ENCODE data around the gene F8. TPM values are rescaled to one million over a fixed set of nuclear protein-coding genes. Genes with fewer than 3 reads are reported as not detected.

F8 gene
- total RNA-seq, 1 experiment from 2014 or later = 2.6 TPM

GRCh38 chrX:155023907-155024833, 1.6 kb upstream of the F8 start:
- peaks cover 8 to 19% of the 10 kb centered on the region in 2 experiments for H3K4me1 ChIP-seq (ENCODE audit: control insufficient read depth in 1 of 2, insufficient read depth in 2 of 2, low read length in 2 of 2)
- H3K9ac ChIP-seq (ENCODE audit: low read length) = no peak overlapping the region
- no peaks in the 10 kb centered on the region for H3K27me3 ChIP-seq (ENCODE audit: insufficient read depth, low read length)
- peaks cover 4% of the 10 kb centered on the region; the same call in 1 of the 2 replicates for H3K79me2 ChIP-seq (ENCODE audit: insufficient read depth, low read length)
- intact Hi-C loops (cut with micrococcal nuclease) = no loop called here
- ATAC-seq (no peak), DNase-seq (ENCODE audit: low read depth, low spot score) (no peak)
- CTCF ChIA-PET = no interaction called here
- no peak overlapping the region for H3K4me2 ChIP-seq (ENCODE audit: low read length)
- no peaks in the 10 kb centered on the region for H3K9me3 ChIP-seq (ENCODE audit: control insufficient read depth in 1 of 2, insufficient read depth in 1 of 2, low read depth in 1 of 2, low read length in 2 of 2)
- no peak overlapping the region for H3K27ac ChIP-seq (ENCODE audit: low read depth, low read length)
- BruUV-seq (replicated peaks) = no TSS peak
- no peaks in the 10 kb centered on the region for H3K9me2 ChIP-seq (ENCODE audit: insufficient read depth)
- H3K36me3 ChIP-seq (ENCODE audit: control insufficient read depth in 1 of 2, insufficient read depth in 2 of 2, low read length in 2 of 2) = no peaks in the 10 kb centered on the region
- RAD21 ChIA-PET (ENCODE audit: low non-redundant PET in 1 of 2, low total read pairs in 2 of 2, uncharacterized antibody in 2 of 2, unreplicated experiment in 2 of 2) = no interaction called here
- H4K20me1 ChIP-seq (ENCODE audit: insufficient read depth) = no peaks in the 10 kb centered on the region
- H3K4me3 ChIP-seq (replicated peaks in 1 of 2; ENCODE audit: low read depth in 1 of 2, low read length in 2 of 2) = no peak overlapping the region
- POLR2A ChIA-PET = no interaction called here
- no peak overlapping the region for H2AFZ ChIP-seq (ENCODE audit: low read depth, low read length, poor library complexity, severe bottlenecking)
- TF ChIP-seq SIN3A (IDR thresholded peaks at IDR 0.05; ENCODE audit: low read depth) = no peak
- TF ChIP-seq SP1 (IDR thresholded peaks at IDR 0.05; ENCODE audit: low read depth) = no peak
- no peak for TF ChIP-seq ZBTB33 (IDR thresholded peaks at IDR 0.05; ENCODE audit: extremely low read depth, insufficient replicate concordance, low read length)
- TF ChIP-seq RAD21 (IDR thresholded peaks at IDR 0.05; ENCODE audit: low read depth) = no peak
- no peak for TF ChIP-seq SRF (IDR thresholded peaks at IDR 0.05; ENCODE audit: low read depth)

- Histone ChIP-seq H3K9ac (ENCODE audit: low read length) (no peak overlapping the region), H4K20me1 (ENCODE audit: insufficient read depth) (no peaks in the 10 kb centered on the region), H3K27me3 (ENCODE audit: insufficient read depth, low read length) (no peaks in the 10 kb centered on the region), H3K9me2 (ENCODE audit: insufficient read depth) (no peaks in the 10 kb centered on the region), H3K4me1 (ENCODE audit: control insufficient read depth in 1 of 2, insufficient read depth in 2 of 2, low read length in 2 of 2) (no peaks in the 10 kb centered on the region; a peak in 1 of 4 replicates), H3K27ac (ENCODE audit: low read depth, low read length) (no peak overlapping the region), H2AFZ (ENCODE audit: low read depth, low read length, poor library complexity, severe bottlenecking) (no peak overlapping the region), H3K36me3 (ENCODE audit: control insufficient read depth in 1 of 2, insufficient read depth in 2 of 2, low read length in 2 of 2) (no peaks in the 10 kb centered on the region), H3K4me3 (replicated peaks in 1 of 2; ENCODE audit: low read depth in 1 of 2, low read length in 2 of 2) (no peak overlapping the region), H3K9me3 (ENCODE audit: control insufficient read depth in 1 of 2, insufficient read depth in 1 of 2, low read depth in 1 of 2, low read length in 2 of 2) (no peaks in the 10 kb centered on the region), H3K4me2 (ENCODE audit: low read length) (no peak overlapping the region), H3K79me2 (ENCODE audit: insufficient read depth, low read length) (no peaks in the 10 kb centered on the region)
- ATAC-seq = no peak
- BruUV-seq (replicated peaks) = no TSS peak
- ChIA-PET CTCF (no interaction called here), POLR2A (no interaction called here), RAD21 (ENCODE audit: low non-redundant PET in 1 of 2, low total read pairs in 2 of 2, uncharacterized antibody in 2 of 2, unreplicated experiment in 2 of 2) (no interaction called here)
- DNase-seq (ENCODE audit: low read depth, low spot score) = no peak
- intact Hi-C loops (cut with micrococcal nuclease) = no loop called here
- TF ChIP-seq EGR1 (IDR thresholded peaks at IDR 0.05; ENCODE audit: low read depth) = no peak
- no peak for TF ChIP-seq TCF7L2 (IDR thresholded peaks at IDR 0.05; ENCODE audit: borderline replicate concordance, extremely low read depth, insufficient read depth, insufficient read length)
- no peak for TF ChIP-seq EZH2 (IDR thresholded peaks at IDR 0.05)
- no peak for TF ChIP-seq ZFX (IDR thresholded peaks at IDR 0.05)
- no peak for TF ChIP-seq REST (IDR thresholded peaks at IDR 0.05; ENCODE audit: low read depth)
- TF ChIP-seq FOSL1 (IDR thresholded peaks at IDR 0.05; ENCODE audit: low read depth) = no peak
- TF ChIP-seq SRF (IDR thresholded peaks at IDR 0.05; ENCODE audit: low read depth) = no peak
- no peak for TF ChIP-seq JUND (IDR thresholded peaks at IDR 0.05)
- no peak for TF ChIP-seq ZNF274 (IDR thresholded peaks at IDR 0.05; ENCODE audit: low read depth, low read length)
Measured at GRCh38 chrX:155020591-155020990, 1.9 kb downstream of the F8 start.
